HG03060 (cell line): ENCODE data around the gene DNASE1L1.
"Not testable (repeated sequence)": the region's sequence is repeated elsewhere in the genome, so short reads cannot be mapped to it uniquely, and the experiment has no call there.

Experiments
- ATAC-seq: cut with Tn5 transposase; IDR thresholded peaks from one replicate; pipeline ENCODE4 v1.9.1; 2021; ENCODE audit warnings: low read depth, moderate number of reproducible peaks; ENCODE audit not compliant: unreplicated experiment

The DNASE1L1 gene

DNA sequence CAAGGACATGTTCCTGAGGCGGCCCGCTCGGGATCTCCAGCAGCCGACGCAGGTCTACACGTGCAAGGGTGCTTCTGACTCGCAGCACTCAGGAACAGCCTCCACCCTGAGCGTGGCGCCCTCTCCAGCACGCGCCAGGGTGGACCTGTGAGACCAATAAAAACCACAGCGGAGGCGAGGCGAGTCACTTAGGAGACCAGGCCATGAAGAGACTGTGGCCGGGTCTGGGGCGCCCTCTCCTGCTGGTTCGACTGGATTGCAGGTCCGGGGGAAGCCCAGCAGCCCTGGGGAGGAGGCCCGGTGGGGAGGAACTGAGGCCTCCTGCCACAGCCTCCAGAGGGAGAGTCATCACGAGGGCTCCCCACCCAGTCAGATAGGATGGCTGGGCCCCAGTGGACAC is 21.0 kb downstream of the DNASE1L1 start:
- not testable (repeated sequence) for ATAC-seq

DNA sequence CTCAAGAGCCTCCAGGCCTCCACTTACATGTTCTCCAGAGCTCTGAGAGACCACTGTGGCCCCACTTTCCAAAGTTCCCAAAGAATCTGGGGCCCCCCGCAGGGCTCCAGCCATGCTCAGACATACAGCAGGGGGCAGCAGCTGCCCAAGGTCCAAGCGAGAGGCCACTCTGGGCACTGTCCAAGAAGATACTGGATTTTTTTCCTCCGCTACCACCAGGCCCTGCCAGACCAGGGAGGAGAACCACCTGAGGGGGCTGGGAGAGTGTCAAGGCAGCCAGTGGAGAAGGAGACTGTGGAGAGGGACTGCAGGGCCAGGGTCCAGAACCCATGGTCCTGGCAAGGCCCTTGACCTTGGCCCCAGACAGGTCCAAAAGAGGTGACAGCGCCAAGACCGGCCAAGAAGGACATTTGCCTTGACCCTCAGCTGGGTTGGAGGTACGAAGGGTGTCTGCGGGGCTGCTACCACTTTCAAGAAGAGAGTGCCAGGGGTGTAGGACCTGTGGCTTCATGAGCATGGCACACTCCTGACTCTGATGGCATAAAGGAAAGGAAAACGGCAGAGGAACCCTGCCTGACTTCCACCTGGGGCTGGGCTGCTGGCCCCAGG is 24.7 kb downstream of the DNASE1L1 start:
- no peak for ATAC-seq

DNA sequence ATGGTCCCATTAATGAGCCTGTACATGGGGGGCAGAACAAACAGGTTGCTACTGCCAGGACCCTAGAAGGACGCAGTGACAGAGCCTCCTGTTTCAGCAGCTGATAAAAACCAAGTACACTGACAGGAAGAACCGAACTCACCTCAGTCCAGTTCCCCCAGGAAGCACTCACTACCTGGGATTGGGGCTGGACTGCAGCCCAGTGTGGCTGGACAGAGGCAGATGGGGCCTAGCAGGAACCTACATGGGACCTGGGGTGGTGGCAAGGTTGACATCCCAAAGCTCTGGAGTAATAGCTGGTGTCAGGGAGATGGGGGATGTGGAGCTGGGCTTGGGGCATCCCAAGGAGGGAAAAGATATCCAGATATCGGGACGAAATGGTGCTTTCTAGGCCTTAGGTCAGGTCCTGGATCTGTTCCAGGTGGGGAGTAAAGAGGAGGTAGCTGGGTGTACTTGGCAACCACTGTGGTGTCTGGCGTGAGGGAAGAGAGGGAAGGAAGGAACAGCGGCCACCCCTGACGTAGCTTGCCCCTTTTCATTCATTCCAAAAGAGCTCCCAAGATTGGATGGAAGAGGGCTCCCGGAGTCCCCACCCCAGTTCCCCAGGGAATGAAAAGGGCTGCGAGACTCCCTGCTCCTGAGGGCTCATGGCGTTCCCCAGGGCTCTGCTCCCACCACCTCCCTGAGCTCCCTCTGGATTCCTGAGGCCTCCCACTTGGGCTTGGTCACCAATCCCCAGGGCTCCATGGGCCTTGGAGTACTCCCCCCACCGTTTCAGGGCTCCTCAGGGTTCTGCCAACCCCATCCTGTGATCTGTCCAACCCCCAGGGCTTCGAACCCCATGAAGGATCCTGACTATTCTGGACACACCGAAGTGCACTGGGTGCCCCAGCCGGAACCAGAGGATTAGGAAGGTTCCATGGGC is 25.4 kb downstream of the DNASE1L1 start:
- no peak for ATAC-seq

DNA sequence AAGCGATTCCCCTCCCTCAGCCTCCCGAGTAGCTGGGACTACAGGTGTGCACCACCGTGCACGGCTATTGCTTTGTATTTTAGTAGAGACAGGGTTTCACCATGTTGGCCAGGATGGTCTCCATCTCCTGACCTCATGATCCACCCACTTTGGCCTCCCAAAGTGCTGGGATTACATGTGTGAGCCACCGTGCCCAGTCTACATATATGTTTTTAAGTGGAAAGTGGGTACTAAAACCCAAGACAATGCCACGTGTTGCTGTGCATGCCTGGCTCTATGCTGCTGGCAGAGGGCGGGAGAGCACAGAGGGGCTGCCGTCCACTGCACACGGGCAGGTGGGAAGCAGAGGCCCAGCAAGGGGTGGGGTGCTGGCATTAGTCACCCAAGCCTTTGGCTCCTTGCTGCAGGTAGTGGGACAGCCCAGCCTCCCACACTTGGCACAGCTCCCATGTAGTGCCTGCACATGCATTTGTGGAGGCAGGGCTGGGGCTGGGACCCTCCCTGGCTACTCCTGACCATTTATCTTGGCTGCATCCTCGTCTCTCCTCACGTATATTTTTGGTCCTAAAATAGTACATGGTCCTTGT is 26.5 kb downstream of the DNASE1L1 start:
- ATAC-seq = no peak

DNA sequence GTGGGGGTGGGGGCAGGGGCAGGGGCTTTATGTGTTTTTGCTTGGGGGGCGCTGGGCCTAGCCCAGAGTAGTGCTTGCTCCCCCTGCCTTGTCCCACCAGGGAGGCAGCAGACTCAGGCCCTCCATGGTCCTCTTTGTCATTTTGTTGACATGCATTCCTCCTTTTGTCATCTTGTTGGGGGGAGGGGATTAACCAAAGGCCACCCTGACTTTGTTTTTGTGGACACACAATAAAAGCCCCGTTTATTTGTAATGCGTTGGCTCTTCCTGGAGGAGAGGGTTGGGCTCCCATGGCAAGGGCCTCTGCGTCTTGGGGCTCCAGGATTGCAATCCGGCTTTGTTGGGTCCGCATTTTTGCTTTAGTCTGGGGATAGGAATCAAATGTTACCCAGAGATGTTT is 27.8 kb downstream of the DNASE1L1 start:
- no peak for ATAC-seq

DNA sequence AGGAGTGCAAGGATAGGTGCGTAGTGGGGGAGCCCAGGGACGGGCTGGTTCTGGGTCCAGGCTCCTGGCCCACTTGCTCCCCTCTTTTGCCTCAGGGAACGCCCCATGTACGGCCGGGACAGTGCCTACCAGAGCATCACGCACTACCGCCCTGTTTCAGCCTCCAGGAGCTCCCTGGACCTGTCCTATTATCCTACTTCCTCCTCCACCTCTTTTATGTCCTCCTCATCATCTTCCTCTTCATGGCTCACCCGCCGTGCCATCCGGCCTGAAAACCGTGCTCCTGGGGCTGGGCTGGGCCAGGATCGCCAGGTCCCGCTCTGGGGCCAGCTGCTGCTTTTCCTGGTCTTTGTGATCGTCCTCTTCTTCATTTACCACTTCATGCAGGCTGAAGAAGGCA is 28.3 kb downstream of the DNASE1L1 start:
- no peak for ATAC-seq

DNA sequence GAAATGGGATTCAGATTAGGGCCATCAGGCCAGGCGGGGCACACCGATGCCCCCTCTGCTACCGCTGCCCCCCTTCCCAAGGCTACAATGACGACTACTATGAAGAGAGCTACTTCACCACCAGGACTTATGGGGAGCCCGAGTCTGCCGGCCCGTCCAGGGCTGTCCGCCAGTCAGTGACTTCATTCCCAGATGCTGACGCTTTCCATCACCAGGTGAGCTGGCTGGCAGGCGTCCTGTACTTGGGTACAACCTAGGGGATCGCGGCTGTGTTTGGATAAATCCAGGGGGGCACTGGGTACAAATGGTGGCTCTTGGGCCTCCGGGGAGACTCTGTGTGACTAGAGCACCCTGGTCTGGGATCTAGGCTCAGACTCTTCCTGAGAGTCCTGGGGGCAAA is 28.9 kb downstream of the DNASE1L1 start:
- ATAC-seq = no peak

DNA sequence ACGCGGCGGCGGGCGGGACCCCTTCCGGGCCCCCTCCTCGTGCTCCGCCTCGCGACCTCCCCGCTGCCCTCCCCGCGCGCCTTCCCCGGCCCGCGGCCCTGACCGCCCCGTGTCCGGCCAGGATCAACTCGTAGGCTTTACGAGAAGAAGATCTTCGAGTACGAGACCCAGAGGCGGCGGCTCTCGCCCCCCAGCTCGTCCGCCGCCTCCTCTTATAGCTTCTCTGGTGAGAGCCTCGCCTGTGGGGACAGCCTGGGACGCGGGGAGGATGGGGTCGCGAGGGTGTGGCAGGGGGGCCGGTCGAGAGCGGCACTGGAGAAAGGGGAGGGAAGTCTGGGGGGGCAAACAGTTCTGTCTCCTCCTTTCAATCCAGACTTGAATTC is 29.5 kb downstream of the DNASE1L1 start:
- no peak for ATAC-seq

DNA sequence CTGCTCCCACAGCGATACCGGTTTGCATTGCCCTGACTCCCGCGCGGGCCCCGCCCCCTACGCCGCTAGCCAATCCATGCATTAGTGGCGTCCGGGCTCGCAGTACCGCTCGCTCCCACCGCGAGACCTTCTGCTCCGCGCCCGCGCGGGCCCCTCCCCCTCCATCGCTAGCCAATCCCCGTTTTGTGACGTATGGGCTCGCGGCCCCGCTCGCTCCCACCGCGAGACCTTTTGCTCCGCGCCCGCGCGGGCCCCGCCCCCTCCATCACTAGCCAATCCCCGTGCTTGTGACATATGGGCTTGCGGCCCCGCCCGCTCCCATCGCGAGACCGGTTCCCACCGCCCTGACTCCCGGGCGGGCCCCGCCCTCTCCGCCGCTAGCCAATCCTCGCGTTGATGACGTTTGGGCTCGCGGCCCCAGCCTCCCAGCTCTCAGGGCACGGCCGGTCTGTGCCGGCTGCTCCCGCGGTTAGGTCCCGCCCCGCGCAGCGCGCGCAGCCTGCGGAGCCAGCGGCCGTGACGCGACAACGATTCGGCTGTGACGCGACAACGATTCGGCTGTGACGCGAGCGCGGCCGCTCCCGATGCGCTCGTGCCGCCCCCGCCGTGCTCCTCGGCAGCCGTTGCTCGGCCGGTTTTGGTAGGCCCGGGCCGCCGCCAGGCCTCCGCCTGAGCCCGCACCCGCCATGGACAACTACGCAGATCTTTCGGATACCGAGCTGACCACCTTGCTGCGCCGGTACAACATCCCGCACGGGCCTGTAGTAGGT is 30.1 kb downstream of the DNASE1L1 start, which contains the start of gene EMD:
EMD (plus strand) TSS at position 497 of the 770 bp plus-strand sequence; CDS start at position 687, 190 bp downstream.
- peak; percentile 70 for ATAC-seq

DNA sequence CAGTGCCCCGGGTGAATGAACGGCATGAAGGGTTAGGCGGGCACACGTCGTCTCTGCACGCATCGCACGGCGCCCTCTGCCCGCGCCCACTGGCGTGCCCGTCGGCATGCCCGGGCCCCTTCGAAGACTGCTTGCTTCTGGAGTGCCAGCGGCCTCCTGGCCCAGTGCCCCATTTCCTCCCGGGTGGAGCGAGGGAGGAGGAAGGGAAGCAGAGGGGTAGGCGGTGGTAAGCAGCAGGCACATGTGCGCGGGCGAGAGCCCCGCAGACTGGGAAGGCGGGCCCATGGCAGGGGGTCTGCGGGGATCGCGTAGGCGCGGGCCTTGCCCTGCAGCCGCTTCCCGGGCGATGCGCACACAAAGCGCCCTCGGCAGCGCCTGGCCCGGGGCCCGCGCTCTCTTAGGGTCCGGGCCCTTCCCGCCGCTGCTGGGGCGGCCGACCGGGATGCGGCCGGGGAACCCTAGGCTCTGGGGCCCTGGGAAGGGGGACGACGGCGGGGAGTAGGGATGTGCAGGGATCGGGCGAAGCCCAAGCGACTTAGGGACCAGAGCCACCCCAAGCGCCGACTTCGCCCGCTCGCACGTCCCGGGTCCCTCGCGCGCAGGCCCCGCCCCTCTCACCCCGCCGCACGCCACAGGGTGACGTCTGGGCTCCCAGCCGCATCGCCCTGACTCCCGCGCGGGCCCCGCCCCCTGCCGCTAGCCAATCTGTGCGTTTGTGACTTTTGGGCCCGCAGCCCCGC is 30.8 kb downstream of the DNASE1L1 start:
- no peak for ATAC-seq

DNA sequence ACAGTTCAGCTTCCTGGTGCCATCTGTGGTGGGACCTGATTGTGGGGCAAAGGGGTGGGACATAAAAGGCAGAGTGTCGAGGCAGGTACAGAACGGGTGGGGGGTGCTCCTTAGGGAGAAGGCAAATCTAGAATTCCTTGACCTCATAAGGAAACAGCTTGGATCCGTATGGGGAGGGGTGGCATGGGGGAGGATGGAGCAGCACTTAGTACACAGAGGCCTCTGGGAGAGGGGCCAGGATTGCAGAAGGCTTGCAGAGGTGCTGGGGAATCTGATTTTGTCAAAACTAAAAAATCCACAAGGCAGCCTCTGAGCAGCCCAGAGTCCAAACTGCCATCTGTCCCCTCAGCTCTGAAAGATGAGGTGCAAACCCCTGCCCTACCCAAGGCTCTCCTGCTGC is 32.3 kb downstream of the DNASE1L1 start:
- ATAC-seq = no peak

DNA sequence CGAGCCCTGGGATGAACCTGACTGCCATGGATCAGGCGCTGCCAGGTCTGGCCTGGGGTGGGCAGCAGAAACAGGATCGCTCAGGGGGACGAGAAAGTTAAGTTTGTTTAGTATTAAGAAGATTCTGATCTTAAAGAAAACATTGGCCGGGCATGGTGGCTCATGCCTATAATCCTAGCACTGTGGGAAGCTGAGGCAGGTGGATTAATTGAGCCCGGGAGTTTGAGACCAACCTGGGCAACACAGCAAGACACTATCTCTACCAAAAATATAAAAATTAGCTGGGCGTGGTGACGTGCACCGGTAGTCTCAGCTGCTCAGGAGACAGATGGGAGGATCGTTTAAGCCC is 33.9 kb downstream of the DNASE1L1 start:
- ATAC-seq = no peak

DNA sequence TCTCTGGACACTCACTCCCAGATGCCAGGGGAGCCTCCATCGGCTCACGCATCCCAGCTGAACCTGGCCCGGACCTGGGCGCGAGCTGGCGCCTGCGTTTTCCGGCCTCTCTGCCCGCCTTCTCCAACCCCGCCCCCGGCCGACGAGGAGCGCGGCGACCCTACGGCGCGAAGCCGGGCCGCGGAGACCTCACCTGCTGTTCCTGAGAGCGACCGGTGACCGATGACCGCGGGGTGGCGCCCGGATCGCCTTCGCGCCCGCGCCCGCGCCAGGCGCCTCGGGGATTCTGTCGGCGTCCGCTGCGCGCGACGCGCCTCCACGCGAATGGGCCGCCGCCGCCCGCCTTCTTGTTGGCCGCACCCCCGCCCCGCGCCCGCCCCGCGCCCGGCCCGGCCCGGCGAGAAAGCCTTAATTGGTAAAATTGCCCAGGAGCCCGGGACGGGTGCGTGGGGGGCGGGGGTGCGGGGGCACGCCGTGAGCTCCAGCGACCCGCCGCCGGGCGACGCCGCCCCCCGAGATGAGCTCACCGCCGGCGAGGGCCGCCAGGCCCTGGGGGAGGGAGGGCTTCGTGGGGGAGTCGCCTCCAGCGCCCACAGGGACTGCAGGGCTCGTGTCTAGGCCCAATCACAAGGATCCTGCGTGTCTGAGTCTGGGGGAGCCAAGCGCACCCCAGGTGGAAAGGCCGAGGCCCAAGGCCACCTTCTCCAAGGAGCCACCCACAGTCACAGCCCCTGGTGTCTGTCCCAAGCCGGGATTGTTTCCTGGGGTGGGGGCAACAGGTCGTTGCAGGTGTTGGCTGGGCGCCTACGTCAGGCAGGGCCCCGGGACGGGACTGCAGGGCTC is 34.5 kb downstream of the DNASE1L1 start, which contains the start of gene FLNA:
FLNA (minus strand) TSS at position 322 of the 843 bp plus-strand sequence. CDS start 3,389 bp downstream, outside the sequence.
- no peak for ATAC-seq

DNA sequence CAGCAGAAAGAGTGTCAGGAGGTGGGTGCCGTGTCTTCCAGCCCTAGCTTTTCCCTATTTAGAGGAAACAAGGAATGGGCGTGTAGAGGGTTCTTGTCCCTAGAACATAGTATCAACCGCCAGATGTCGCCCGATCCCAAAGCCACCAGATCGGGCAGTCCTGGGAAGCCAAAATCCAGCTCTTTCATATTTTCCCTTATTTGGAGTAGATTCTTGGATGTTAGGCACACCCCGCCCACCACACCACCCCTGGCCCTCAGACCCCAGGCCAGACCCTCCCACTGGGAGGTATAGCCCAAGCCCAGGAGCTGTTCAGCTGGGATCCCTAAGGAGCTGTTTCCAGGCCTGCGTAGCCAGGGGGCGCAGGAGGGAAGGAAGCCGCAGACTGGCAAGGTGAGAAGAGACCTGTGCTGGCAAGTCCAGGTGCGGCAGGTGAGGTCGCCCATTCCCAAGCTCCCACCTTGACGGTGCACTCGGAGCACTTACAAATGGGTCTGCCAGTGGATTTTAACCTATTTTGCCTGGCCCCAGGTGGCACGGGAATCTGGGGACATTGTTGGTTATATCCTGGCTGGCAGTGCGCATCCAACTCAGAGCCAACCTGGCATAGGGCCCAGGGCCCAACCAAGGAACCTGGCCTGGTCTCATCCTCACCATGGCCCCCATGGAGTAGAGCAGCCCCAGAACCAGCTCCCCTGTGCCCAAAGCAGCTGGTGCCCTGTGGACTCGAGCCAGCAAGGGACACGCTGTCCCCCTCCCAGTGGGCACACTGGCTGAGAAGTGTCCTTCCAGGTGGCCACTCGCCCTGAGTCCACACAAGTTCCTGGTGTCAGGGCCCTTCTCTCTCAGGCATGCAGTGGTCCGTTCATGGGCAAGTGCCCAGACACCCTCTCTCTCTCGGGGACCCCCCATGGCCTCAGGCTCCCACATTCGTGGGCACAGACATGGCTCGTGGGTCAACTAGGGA is 35.4 kb downstream of the DNASE1L1 start:
- ATAC-seq = no peak

DNA sequence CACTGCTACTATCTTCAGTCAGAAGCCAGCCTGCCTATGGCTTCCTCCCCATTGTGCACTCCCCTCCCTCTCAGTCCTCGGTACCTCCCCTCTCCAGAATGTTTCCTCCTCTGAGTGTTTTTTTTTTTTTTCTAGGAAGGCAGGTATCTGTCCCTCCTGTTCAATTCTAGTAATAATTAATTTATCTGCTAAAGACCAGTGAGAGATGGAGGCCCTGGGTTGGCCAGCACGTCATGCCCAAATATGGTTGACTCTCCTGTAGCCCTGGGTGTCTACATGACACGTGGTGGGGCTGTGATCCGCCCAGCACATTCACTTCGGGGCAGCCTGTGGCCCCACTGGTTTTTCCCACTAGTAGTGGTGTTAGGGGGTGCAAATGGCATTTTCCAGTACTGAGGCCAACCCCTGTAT is 36.4 kb downstream of the DNASE1L1 start:
- no peak for ATAC-seq

DNA sequence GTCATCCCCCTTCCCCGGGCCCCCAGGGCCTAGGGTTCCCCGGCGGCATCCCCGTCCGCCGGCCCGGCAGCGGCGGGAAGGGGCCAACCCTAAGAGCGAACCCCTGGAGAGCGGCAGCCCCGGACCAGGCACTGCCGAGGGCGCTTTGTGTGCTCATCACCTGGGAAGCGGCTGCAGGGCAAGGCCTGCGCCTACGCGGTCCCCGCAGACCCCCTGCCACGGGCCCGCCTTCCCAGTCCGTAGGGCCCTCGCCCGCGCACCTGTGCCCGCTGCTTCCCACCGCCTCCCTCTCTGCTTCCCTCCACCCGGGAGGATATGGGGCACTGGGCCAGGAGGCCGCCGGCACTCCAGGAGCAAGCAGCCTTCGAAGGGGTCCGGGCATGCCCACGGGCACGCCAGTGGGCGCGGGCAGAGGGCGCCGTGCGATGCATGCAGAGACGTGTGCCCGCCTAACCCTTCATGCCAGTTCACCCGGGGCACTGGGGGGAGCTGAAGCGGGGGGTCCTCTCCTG is 37.2 kb downstream of the DNASE1L1 start:
- no peak for ATAC-seq

DNA sequence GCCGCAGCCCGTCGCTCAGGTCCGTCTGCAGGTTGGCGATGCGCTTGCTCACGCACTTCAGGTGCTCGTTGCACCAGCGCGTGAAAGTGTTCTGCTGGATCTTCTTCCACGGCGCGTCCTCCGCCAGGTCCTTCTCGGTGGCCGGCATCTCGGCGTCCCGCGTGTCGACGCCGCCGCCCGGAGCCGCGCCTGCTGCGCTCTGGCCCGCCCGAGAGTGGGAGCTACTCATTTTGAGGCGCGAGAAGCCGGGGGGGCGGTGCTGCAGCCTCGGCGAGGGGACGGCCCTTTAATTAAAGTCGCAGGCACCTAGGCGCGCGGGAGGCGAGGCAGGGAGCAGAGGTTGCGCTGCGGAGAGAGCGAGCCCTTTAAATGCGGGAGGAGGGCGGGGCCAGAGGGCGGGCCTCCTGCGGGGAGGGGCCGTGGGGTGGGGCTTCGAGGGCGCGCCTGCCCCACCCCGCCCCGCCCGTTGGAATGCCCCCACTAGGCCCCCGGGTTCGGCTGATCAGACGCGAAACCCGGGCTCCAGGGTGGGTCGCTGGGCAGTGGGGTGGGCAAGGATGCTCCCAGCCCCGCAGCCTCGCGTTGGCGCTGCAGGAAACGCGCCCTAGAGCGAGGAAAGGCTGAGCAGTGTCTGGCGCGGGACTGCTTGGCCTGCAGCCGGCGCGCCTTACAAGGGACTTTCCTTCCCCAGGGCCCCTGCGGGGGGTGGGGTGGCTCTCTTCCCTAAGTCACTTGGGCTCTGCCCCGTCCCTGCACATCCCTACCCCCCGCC is 37.9 kb downstream of the DNASE1L1 start:
- no peak for ATAC-seq
